Nephron (organoid): Measurements from ENCODE around the gene TXNRD2.

Experiments used
- H3K27ac Mint-ChIP-seq, 3 experiments: 2 replicates each; pipeline ENCODE4 v1.8.0; 2020; ENCODE audit warnings: mixed read lengths in 3 of 3, mild to moderate bottlenecking in 2 of 3, moderate library complexity in 1 of 3
- H3K27me3 Mint-ChIP-seq: 2 replicates; pipeline ENCODE4 v1.8.0; 2021; ENCODE audit warnings: low read depth, mild to moderate bottlenecking, moderate library complexity, mixed read lengths
- H3K36me3 Mint-ChIP-seq: 2 replicates; pipeline ENCODE4 v1.8.0; 2020; ENCODE audit warnings: low read depth, mixed read lengths
- H3K4me1 Mint-ChIP-seq: 2 replicates; pipeline ENCODE4 v1.8.0; 2020; ENCODE audit warnings: mixed read lengths
- H3K4me3 Mint-ChIP-seq, 3 experiments: 2 replicates each; pipeline ENCODE4 v1.8.0; 2020; ENCODE audit warnings: mild to moderate bottlenecking in 3 of 3, mixed read lengths in 3 of 3, moderate library complexity in 2 of 3
- H3K9me3 Mint-ChIP-seq: 2 replicates; pipeline ENCODE4 v1.8.0; 2020; ENCODE audit warnings: mixed read lengths
- TF ChIP-seq, protein P1 (sequence below), 3 experiments: fragments of 200-600 bp; sonication (generic); IDR thresholded peaks; one replicate each; pipeline ENCODE4 v1.5.0; 2021; ENCODE audit warnings: antibody characterized with exemption in 3 of 3; ENCODE audit not compliant: unreplicated experiment in 3 of 3

The TXNRD2 gene

GRCh38 chr22:19984851-19985811 lies 43.5 kb upstream of the TXNRD2 start:
- H3K27ac Mint-ChIP-seq = no peak overlapping the region
- no peaks in the 10 kb centered on the region for H3K27me3 Mint-ChIP-seq
- peaks cover 9% of the 10 kb centered on the region for H3K4me1 Mint-ChIP-seq
- no peaks in the 10 kb centered on the region for H3K36me3 Mint-ChIP-seq
- peak overlapping the region; percentile 81 to 91 (median 85) for H3K4me3 Mint-ChIP-seq
- no peaks in the 10 kb centered on the region for H3K9me3 Mint-ChIP-seq
- TF ChIP-seq, protein P1, sequence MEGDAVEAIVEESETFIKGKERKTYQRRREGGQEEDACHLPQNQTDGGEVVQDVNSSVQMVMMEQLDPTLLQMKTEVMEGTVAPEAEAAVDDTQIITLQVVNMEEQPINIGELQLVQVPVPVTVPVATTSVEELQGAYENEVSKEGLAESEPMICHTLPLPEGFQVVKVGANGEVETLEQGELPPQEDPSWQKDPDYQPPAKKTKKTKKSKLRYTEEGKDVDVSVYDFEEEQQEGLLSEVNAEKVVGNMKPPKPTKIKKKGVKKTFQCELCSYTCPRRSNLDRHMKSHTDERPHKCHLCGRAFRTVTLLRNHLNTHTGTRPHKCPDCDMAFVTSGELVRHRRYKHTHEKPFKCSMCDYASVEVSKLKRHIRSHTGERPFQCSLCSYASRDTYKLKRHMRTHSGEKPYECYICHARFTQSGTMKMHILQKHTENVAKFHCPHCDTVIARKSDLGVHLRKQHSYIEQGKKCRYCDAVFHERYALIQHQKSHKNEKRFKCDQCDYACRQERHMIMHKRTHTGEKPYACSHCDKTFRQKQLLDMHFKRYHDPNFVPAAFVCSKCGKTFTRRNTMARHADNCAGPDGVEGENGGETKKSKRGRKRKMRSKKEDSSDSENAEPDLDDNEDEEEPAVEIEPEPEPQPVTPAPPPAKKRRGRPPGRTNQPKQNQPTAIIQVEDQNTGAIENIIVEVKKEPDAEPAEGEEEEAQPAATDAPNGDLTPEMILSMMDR (IDR thresholded peaks at IDR 0.05; ENCODE audit: unreplicated experiment in 3 of 3) = no peak

GRCh38 chr22:19984201-19984753 lies 42.7 kb upstream of the TXNRD2 start:
- Mint-ChIP-seq H3K9me3 (no peaks in the 10 kb centered on the region), H3K36me3 (no peaks in the 10 kb centered on the region), H3K27ac (no peak overlapping the region), H3K4me3 (peak overlapping the region; percentile 56 to 85 (median 66)), H3K4me1 (peaks cover 9% of the 10 kb centered on the region), H3K27me3 (no peaks in the 10 kb centered on the region)
- TF ChIP-seq, protein P1 (IDR thresholded peaks at IDR 0.05; ENCODE audit: unreplicated experiment in 3 of 3) = no peak

DNA sequence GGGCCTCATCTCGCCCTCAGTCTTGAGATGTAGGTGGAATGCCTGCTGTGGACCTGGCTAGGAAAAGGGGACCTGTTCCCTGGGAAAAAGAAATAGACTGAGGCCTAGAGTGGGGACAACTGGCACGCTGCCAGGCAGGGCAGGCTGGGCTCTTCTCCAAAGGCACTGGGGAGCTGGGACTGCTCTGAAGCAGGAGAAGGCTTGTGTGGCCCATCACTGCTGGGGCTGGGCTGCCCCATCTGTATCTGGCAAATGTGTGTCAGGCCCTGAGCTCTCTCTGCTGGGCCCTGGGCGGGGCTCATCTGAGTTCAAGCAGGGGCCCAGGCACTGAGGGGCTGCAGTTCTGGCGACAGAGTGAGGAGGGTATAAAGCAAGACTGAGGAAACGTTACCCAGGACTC lies 42.1 kb upstream of the TXNRD2 start:
- no peaks in the 10 kb centered on the region for H3K36me3 Mint-ChIP-seq
- H3K9me3 Mint-ChIP-seq = no peaks in the 10 kb centered on the region
- peak overlapping the region in 2 of 3 experiments; percentile 46 to 66 for H3K4me3 Mint-ChIP-seq
- TF ChIP-seq, protein P1 (IDR thresholded peaks at IDR 0.05; ENCODE audit: unreplicated experiment in 3 of 3) = no peak
- peaks cover 9% of the 10 kb centered on the region for H3K4me1 Mint-ChIP-seq
- H3K27ac Mint-ChIP-seq = peak overlapping the region in 1 of 3 experiments; percentile 4
- no peaks in the 10 kb centered on the region for H3K27me3 Mint-ChIP-seq

- Mint-ChIP-seq H3K27ac (no peak overlapping the region), H3K9me3 (no peaks in the 10 kb centered on the region), H3K4me3 (peak overlapping the region in 1 of 3 experiments; percentile 66), H3K36me3 (no peaks in the 10 kb centered on the region), H3K27me3 (no peaks in the 10 kb centered on the region), H3K4me1 (peaks cover 9% of the 10 kb centered on the region)
- TF ChIP-seq, protein P1 (IDR thresholded peaks at IDR 0.05; ENCODE audit: unreplicated experiment in 3 of 3) = no peak
These were observed 41.5 kb upstream of the TXNRD2 start for GRCh38 chr22:19982991-19983578.

DNA sequence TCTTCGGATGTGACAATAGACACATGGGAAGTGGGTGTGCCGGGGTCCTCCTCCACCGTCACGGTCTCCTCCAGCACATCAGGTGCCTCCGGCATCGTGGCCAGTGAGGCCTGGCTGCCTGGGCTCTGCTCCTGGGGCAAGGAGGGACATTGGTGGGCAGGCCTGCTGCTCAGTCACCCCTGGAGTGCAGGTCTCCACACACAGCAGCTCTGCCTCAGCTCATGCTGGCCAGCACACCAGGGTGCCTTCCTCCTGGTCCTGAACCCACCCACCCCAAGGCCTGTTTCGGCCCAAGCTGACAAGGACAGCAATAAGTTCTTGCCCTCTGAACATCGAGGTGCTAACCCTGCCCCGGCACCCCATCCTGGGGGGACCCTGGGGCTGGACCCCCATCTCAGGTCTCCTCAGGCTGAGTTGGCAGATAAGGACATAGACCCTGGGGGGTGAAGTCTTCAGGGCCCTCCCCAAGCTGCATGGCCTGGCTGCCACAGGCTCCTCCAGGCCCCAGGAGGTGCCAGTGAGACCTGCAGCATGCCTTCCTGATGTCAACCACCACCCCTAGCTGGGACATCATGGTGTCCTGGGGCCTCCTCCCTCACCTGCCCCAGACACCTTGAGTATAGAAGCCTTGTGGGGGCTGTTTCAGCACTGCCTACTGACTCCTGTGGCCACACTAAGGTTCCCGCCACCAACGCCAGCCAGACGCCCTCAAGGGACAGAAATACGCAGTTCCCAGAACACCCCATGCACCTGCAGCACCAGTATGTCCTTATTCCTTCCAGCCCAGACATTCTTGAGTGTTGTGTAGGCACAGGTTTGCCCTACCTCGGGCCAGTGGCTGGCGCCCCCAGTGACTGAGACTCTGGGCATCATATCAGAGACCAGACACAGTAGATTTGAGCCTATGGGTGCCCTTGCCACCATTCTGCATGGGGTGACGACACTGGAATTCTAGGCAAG lies 40.6 kb upstream of the TXNRD2 start:
- H3K27me3 Mint-ChIP-seq = no peaks in the 10 kb centered on the region
- TF ChIP-seq, protein P1 (IDR thresholded peaks at IDR 0.05; ENCODE audit: unreplicated experiment in 3 of 3) = no peak

More for the DNA sequence above, 40.6 kb upstream of the TXNRD2 start:
- no peaks in the 10 kb centered on the region for H3K9me3 Mint-ChIP-seq
- H3K4me3 Mint-ChIP-seq = no peak overlapping the region
- H3K27ac Mint-ChIP-seq = no peak overlapping the region
- no peaks in the 10 kb centered on the region for H3K36me3 Mint-ChIP-seq
- peaks cover 9% of the 10 kb centered on the region for H3K4me1 Mint-ChIP-seq
